ENCODE measurements around the gene THBD.

The THBD gene

DNA sequence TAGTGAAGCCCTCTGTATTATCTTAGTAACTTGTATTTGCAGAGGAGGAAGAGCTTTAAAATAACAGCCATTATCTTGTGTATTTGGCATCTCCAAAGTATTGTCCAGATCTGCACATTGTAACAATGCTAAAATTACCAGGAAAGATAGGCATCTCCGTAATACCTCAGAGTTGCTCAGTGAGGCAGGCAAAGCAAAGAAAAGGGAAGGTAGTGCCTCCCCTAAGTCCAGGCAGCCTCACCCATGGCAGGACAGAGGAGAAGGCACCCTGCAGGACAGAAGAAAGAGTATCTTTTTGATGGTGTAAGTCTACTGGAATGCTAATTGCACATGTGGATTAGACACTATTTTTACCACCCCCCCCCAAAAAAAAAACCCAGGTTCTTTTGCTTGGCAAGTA, 27.9 kb downstream of the THBD start:
- Histone ChIP-seq H3K27ac (no peak overlapping the region), H3K4me3 (no peak overlapping the region)

DNA sequence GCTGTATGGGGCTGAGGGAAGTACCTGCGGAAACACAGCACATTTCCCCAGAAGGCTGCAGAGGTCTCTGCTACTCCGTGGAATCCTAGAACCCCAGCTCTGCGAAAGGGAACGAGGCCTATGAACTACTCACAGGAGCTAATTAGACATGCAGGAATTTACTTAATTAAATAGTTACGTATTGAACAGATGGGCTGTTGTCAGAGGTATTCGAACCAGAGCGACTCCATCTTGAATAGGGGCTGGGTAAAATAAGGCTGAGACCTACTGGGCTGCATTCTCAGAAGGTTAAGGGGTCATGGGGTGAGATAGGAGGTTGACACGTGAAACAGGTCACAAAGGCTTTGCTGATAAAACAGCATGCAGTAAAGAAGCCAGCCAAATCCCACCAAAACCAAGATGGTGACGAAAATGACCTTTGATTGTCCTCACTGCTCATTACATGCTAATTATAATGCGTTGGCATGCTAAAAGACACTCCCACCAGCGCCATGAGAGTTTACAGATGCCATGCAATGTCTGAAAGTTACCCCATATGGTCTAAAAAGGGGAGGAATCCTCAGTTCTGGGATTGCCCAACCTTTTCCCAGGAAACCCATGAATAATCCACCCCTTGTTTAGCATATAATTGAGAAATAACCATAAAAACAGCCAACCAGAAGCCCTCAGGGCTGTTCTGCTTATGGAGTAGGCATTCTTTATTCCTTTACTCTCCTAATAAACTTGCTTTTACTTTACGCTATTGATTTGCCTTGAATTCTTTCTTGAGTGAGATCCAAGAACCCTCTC, 29.0 kb downstream of the THBD start:
- no peak overlapping the region for H3K4me3 ChIP-seq
- no peak overlapping the region for H3K27ac ChIP-seq

- H3K4me3 ChIP-seq = no peak overlapping the region
- H3K27ac ChIP-seq = no peak overlapping the region
Measured at GRCh38 chr20:23019403-23019802, 30.1 kb downstream of the THBD start.

DNA sequence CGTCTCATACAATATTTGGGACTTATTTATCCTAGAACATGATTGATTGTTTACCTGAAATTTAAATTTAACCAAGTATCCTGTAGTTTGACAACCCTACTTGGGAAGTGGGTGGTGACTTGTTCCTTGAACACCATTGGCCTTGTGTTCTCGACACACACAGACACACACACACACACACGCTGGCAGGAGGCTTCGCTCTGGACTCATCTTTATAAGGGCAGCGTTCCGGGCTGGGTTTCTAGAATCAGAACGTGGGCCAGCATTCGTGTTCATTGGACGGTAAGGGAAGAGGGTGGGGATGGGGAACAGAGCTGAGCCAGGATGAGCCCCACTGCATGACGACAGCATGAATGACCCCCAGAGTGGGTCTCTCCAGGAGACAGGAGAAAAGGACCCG, 30.5 kb downstream of the THBD start:
- Histone ChIP-seq H3K27ac (no peak overlapping the region), H3K4me3 (no peak overlapping the region)

DNA sequence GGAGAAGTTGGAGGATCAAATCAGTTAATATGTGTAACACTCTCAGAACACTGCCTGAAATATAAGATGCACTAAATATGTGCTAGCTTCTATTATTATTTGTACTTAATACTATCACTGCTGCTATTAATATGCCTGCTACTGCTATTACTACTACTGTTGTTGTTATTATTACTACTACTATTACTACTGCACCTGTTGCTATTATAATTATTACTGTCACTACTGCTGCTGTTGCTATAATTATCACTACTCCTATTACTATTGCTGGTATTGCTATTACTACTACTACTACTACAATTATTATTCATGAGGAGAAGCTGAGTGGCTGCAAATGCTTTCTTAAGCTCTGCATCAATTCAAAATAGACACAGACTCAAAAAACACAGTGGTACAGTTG, 31.0 kb downstream of the THBD start:
- no peak overlapping the region for H3K27ac ChIP-seq

DNA sequence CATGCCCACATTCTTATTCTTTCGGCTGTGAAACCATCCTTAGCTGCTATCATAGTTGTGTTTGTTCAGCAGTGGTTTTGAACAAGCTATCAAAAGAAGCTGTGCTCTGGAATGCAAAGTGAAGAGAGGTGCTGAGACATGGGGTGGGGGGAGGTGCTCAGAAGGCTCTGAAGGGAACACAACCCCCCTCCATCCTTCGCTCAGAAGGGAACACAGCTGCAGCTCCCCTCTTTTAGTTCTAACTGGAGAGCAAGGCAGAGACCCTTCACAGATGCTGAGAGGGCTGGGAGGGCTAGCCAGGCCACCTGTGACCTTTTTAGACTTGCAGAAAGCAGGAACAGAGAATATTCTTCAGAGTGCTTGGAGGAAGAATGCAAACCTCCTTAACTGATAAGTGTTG, 32.0 kb downstream of the THBD start:
- Histone ChIP-seq H3K4me3 (no peak overlapping the region), H3K27ac (no peak overlapping the region)

More for the DNA sequence above, 31.0 kb downstream of the THBD start:
- H3K4me3 ChIP-seq = no peak overlapping the region

DNA sequence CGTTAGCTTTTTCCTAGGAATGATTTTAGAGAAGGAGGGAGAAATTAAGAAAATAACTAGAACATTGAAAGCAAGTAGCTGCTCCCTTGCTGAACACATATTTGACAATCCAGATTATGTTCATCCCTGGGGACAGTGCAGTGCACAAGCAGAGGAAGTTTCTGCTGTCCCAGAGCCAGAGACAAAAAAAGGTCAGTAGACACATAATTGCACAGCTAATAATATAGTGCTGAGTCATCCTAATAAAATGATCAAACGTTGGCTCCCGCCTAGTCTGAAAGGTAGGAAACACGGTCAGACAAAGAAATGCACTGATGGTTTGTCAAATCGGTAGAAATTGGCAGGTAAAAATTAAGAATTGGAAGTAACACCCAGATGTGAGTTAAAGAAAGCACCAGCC, 36.0 kb downstream of the THBD start:
- Histone ChIP-seq H3K27ac (no peak overlapping the region), H3K4me3 (no peak overlapping the region)

DNA sequence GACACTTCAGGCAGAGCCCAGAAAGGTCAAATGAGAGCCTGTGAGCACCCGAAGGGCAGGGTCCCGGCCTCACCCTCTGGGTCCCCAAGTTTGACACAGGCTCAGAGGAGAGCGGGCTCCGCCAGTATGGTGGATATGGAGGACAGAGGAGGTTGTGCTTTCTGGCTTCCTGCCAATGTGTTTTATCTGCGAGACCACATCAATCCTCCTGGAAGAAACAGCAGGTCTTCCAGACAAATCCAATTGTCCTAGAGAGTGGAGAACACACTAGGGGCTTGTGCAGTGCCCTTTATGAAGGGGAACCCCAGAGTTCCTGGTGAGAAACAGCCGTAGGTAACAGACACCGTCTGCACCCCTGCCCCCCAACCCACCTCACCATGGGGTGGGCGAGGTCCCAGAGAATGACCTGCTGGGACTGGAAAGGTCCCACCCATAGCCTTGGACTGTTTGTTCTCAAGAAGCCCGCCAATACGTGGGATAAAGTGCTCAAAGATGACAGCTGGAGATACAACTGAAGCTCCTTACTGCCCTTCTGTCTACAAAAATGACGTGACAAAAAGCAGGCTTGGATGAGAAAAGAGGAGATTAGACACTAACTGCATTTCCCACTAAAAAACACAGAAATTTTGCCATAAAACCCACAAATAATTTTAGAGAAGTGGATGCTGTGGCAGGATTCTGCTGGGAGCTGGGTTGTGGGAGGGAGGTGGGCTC, 38.3 kb downstream of the THBD start:
- H3K4me3 ChIP-seq = no peak overlapping the region
- no peak overlapping the region for H3K27ac ChIP-seq

- H3K4me3 ChIP-seq = no peak overlapping the region
- no peak overlapping the region for H3K27ac ChIP-seq
Measured at GRCh38 chr20:23010096-23010495, 39.4 kb downstream of the THBD start.

GRCh38 chr20:23009636-23010035, 39.8 kb downstream of the THBD start:
- Histone ChIP-seq H3K27ac (no peak overlapping the region), H3K4me3 (no peak overlapping the region)

DNA sequence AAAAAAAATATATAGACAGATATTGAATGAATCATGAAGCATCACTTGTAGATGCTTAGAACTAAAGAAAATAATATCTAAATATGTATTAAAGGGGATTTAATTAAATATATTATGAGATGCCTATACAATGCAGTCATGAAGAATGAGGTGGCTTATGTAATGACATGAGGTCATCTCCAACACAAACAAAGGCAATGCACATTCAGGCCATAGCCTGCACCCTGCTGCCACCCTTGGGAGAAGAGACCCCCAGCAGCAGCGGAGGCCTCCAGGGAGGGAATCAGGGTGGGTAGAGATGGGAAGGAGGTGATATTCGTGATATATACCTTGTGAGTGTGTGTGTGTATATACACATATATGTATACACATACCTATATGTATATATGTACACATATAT, 40.8 kb downstream of the THBD start:
- H3K4me3 ChIP-seq = no peak overlapping the region

GRCh38 chr20:23007886-23008655, 41.4 kb downstream of the THBD start:
- no peak overlapping the region for H3K27ac ChIP-seq
- no peak overlapping the region for H3K4me3 ChIP-seq

More for the DNA sequence above, 40.8 kb downstream of the THBD start:
- no peak overlapping the region for H3K27ac ChIP-seq

GRCh38 chr20:23007462-23007861, 42.0 kb downstream of the THBD start:
- Histone ChIP-seq H3K4me3 (no peak overlapping the region), H3K27ac (no peak overlapping the region)

DNA sequence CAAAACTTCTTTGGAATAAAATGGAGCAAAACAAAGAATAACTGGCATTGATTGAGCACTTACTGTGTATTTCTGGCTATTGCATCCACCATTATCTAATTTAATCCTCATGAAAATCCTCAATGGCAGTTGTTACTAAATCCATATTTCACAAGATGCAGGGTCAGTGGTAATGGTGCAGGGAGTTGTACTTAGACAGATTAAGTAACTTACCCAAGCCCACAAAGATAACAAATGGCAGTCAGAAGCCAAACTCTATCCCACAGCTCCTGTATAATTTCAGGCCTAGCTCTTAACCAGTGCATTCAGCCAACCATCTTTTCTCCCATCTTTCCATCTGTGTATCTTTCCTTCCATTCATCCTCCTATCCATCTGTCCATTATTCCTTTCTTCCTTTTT, 43.7 kb downstream of the THBD start:
- Histone ChIP-seq H3K4me3 (no peak overlapping the region), H3K27ac (no peak overlapping the region)

GRCh38 chr20:23003881-23004460, 45.5 kb downstream of the THBD start:
- Histone ChIP-seq H3K27ac (peak overlapping the region in 2 of 21 experiments; percentile 12 to 32), H3K4me3 (no peak overlapping the region)

- H3K27ac ChIP-seq = peak overlapping the region in 3 of 21 experiments; percentile 10 to 32 (median 29)
- no peak overlapping the region for H3K4me3 ChIP-seq
Measured at GRCh38 chr20:23003077-23003635, 46.3 kb downstream of the THBD start.

DNA sequence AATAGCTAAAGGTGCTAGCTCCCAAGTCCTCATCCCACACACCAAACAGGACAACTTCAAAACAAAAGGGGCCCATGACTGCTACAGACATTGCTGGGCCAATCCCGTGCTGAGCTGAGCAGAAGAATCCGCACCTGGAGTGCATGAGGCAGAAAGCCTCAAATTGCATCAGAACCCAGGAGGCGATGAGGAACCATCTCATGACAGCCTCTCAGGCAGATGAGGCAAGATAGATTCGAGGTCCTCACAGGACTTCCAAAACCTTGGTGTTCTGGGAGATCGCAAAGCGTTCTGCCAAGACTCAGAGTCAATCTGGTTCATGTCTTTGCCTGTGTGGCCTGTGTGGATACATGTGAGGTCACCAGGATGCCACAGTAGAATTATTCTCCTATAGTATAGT, 47.2 kb downstream of the THBD start:
- Histone ChIP-seq H3K27ac (no peak overlapping the region), H3K4me3 (no peak overlapping the region)

DNA sequence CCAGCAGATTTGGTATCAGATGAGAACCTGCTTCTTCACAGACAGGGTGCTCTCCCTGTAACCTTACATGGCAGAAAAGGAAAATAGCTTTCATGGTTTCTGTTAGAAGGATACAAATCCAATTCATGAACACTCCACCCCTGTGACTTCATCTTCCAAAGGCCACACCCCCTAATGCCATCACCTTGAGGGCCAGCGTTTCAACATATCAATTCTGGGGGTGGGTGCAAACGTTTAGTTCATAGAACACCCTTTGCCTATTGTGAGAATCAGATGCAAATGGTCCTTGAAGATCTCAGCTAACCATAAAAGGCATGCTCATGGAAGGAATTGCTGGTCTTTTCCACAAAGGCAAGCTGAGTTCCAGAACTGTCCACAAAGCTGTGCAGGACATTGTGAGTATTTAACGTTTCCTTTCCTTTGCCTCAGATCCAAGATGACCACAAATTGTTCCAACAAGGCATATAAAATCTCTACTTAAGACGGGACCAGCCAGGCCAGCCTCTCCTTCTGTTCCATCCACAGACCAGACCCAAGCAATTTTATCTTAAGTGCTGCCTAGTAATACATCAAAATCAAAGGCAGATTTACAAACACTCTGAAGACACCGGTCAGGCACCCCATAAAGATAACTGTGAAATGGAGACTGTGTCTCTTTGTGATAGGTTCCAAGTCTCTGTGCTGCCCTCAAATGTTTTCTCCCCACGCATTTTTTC, 49.1 kb downstream of the THBD start:
- no peak overlapping the region for H3K4me3 ChIP-seq
- H3K27ac ChIP-seq = peak overlapping the region in 1 of 21 experiments; percentile 7

DNA sequence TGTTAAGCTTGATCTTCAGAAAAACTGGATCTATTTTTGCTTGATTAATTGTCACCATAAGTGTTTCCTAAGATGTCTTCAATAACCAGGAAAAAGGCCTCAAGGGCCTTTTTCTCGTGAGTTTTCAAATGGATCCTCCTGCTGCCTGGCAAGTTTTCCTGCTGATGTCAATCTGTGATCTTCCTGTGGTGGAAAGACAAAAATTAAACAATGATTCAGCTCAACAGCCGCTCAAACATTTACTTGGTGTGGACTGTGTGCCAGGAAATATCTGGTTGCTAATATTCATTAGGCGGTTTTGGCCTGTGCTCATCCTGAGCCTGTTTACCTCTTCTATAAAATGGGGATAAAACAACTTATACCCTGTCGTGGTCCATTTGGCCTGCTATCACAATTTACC, 49.7 kb downstream of the THBD start:
- Histone ChIP-seq H3K27ac (peak overlapping the region in 3 of 21 experiments; percentile 7 to 34 (median 10)), H3K4me3 (no peak overlapping the region)
